ENCODE measurements around the gene NFKBIA. TPM values are rescaled to one million over a fixed set of nuclear protein-coding genes. Genes with fewer than 3 reads are reported as not detected.

The NFKBIA gene
- total RNA-seq, 3 donors from 2014 or later: 134 to 180 (median 153) TPM

GRCh38 chr14:35403114-35403602 lies 1.4 kb downstream of the NFKBIA start:
- peak overlapping the region; percentile 91 for H3K4me3 ChIP-seq
- DNase-seq: peak in 2 of 3 donors; percentile 43 to 61
- intact Hi-C loops (cut with DNase I, micrococcal nuclease): loop anchor here (5.0 to 10.0 kb wide), 4 partner anchors 61 to 118 kb away; partner anchors contain the start of gene PSMA6 (in 1 of the 2)
- H3K36me3 ChIP-seq (ENCODE audit: low read depth): peaks cover 6% of the 10 kb centered on the region
- no peak for TF ChIP-seq CTCF (IDR thresholded peaks at IDR 0.05)
- peaks cover 40% of the 10 kb centered on the region for H3K4me1 ChIP-seq (ENCODE audit: low read depth)
- ATAC-seq: no peak
- no peaks in the 10 kb centered on the region for H3K9me3 ChIP-seq

GRCh38 chr14:35402323-35403113 lies 2.0 kb downstream of the NFKBIA start:
- H3K9me3 ChIP-seq: no peaks in the 10 kb centered on the region
- peak overlapping the region; percentile 91 for H3K4me3 ChIP-seq
- H3K4me1 ChIP-seq (ENCODE audit: low read depth): peaks cover 40% of the 10 kb centered on the region
- intact Hi-C loops (cut with DNase I, micrococcal nuclease): loop anchor here (5.0 to 10.0 kb wide), 4 partner anchors 60 to 118 kb away; partner anchors contain the start of gene PSMA6 (in 1 of the 2)
- ATAC-seq (peak; percentile 4), DNase-seq (peak; percentile 48 to 77 (median 60))
- H3K36me3 ChIP-seq (ENCODE audit: low read depth): peaks cover 6% of the 10 kb centered on the region
- TF ChIP-seq CTCF (IDR thresholded peaks at IDR 0.05): no peak

- no peak for TF ChIP-seq CTCF (IDR thresholded peaks at IDR 0.05)
- H3K36me3 ChIP-seq (ENCODE audit: low read depth): peaks cover 6% of the 10 kb centered on the region
- ATAC-seq (no peak), DNase-seq (no peak)
- no peaks in the 10 kb centered on the region for H3K9me3 ChIP-seq
- intact Hi-C loops (cut with DNase I, micrococcal nuclease): loop anchor here (5.0 to 10.0 kb wide), 4 partner anchors 59 to 117 kb away; partner anchors contain the start of gene PSMA6 (in 1 of the 2)
- H3K4me3 ChIP-seq: no peak overlapping the region
- peaks cover 38% of the 10 kb centered on the region for H3K4me1 ChIP-seq (ENCODE audit: low read depth)
These were observed 2.9 kb downstream of the NFKBIA start for GRCh38 chr14:35401422-35402265.

- Histone ChIP-seq H3K4me3 (no peak overlapping the region), H3K36me3 (ENCODE audit: low read depth) (peaks cover 6% of the 10 kb centered on the region), H3K9me3 (no peaks in the 10 kb centered on the region), H3K4me1 (ENCODE audit: low read depth) (peaks cover 32% of the 10 kb centered on the region)
- DNase-seq: no peak
- no peak for ATAC-seq
- intact Hi-C loops (cut with DNase I, micrococcal nuclease): loop anchor here (5.0 to 10.0 kb wide), 4 partner anchors 59 to 116 kb away; partner anchors contain the start of gene PSMA6 (in 1 of the 2)
- TF ChIP-seq CTCF (IDR thresholded peaks at IDR 0.05): no peak
These were observed 3.7 kb downstream of the NFKBIA start for GRCh38 chr14:35400648-35401421.
